Activated CD8-positive, alpha-beta memory T cell treated with anti-CD3 and anti-CD28 coated beads for 36 hours (primary cell): ENCODE results near the gene TERC. TPM values are rescaled to one million over a fixed set of nuclear protein-coding genes. Genes with fewer than 3 reads are reported as not detected.

Experiments
- CTCF ChIA-PET: fragments of 350-600 bp; sonication (Branson Sonifier 250); formaldehyde crosslinking; loops from one replicate; lab custom pipeline; 2021; ENCODE audit warnings: antibody characterized with exemption; lab: Charles Lee
- POLR2A ChIA-PET: fragments of 350-600 bp; sonication (Branson Sonifier 250); formaldehyde crosslinking; loops from one replicate; lab custom pipeline; 2021; ENCODE audit warnings: antibody characterized with exemption; lab: Charles Lee
- total RNA-seq, 2 experiments: library from RNA; stranded (reverse); gene quantifications; one replicate each; pipeline ENCODE4 v1.2.3, GENCODE V29; 2021

Gene TERC
- total RNA-seq, 2 experiments from 2014 or later, result 12.9 to 16.1 TPM

DNA sequence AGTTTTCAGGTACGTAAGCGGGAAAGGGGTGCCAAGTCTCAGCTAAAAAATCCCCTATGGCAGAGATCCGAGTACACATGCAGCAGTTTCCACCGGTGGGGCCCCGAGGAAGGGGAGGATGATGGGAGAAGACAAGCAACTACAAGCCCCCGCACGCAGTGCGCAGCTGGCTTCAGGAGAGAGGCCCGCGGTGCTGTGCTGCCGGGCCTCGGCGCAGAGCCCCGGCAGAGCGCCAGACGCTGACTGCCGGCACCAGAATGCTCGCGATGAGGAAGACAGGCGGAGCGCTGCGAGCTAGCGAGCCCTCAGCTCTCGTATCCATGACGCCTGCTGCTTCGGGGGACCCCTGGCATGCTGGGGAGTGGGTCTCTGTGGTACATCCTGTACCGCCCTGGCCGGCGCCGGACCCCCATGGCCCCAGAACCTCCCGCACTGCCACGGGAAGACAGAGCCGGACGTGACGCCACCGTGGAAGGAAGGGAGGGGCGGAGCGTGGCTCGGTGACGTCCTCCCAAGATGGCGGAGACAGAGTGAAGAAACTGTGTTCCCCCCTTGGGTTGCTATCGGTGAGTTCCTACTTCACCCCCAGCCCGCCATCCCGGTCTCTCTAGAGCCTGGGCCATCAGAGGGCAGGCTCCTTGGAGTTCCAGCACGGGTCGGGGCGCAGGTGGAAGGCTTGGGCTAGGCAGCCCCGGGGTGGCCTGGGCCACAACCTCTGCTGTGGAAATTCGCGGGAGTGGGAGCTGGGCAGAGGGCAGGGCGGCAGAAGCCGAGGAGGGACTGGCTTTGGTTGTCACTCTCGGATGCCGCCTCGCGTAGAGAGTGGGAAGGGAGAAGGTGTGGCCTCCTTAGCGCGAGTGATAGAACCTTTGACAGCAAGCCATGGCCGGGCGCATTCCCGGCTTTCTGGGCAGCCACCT lies 8.3 kb upstream of the TERC start, which contains the start of gene MYNN:
MYNN (plus strand) TSS at position 500 of the 920 bp plus-strand sequence. CDS start 900 bp downstream, outside the sequence.
- ChIA-PET CTCF (interaction anchor here (0.8 to 2.6 kb wide), 5 partner anchors 10 to 226 kb away, joined by 3 to 12 read pairs (median 4); partner anchors contain the start of genes LRRC34 and LRRIQ4), POLR2A (interaction anchor here (0.6 to 2.2 kb wide), 10 partner anchors 9 to 1718 kb away, joined by 3 to 16 read pairs (median 4); partner anchors contain the start of genes LRRC34, LRRIQ4, SEC62 and SKIL)

GRCh38 chr3:169772305-169772896 lies 7.5 kb upstream of the TERC start:
- POLR2A ChIA-PET, result interaction anchor here (0.6 to 2.2 kb wide), 8 partner anchors 8 to 1719 kb away, joined by 3 to 16 read pairs (median 5); partner anchors contain the start of genes LRRC34, LRRIQ4, SEC62 and TERC

GRCh38 chr3:169771497-169772304 lies 6.8 kb upstream of the TERC start:
- POLR2A ChIA-PET, result interaction anchor here (1.0 to 2.2 kb wide), 5 partner anchors 7 to 407 kb away, joined by 3 to 16 read pairs (median 12); partner anchors contain the start of genes LRRC34, LRRIQ4, SEC62 and TERC
- CTCF ChIA-PET, result interaction anchor here (0.7 to 2.6 kb wide), 5 partner anchors 8 to 194 kb away, joined by 3 to 12 read pairs (median 4); partner anchors contain the start of genes LRRC34 and LRRIQ4

More at GRCh38 chr3:169772305-169772896, 7.5 kb upstream of the TERC start:
- CTCF ChIA-PET, result interaction anchor here (0.8 to 2.6 kb wide), 4 partner anchors 9 to 193 kb away, joined by 3 to 12 read pairs (median 4); partner anchors contain the start of genes LRRC34 and LRRIQ4

DNA sequence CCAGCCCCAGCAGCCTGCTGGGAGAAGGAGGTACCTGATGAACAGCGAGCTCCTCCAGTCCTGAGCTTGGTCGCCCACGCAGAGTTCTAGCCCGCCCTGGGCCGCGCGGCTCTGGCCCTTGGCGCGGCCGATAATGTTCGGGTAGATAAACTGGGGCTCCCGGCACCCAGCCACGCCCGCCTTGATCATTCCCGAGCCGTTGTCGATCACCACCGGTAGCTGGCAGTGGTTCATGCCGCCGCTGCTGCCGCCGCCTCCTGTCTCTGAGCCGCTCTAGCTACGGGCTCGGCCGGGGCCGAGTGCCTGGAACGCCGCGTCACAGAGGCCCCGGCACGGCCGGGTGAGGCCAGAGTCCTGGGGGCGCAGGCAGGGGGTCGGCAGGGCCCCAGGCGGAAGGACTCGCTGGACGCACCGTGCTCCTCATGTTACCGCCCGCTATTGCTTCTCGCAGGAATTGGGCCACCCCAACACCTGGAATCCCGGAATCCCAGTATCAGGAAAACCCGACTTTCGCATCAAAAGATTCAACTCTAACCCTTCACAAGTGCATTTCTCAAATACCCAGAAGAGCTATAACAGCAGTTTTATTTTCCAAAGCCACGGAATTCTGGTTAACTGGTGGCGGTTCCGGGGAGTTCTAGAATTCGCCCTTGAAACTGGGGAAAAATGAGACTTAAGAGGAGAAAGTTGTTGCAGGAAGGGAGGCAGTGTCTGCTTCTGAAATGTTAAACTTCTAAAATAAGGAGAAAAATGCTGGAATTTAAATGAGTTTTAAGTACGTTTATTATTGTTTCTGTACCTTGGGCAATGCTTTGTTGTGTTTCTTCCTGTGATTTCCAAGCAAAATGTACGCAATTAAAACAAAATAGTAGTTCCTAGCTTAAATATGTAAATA lies 4.7 kb upstream of the TERC start, which contains the start of gene ACTRT3:
ACTRT3 (minus strand) TSS at position 275 of the 895 bp plus-strand sequence; CDS start at position 234, 41 bp downstream.
- POLR2A ChIA-PET, result interaction anchor here (0.6 to 0.9 kb wide), 2 partner anchors 197 to 263 kb away, joined by 3 read pairs; partner anchors contain the start of gene SEC62
- CTCF ChIA-PET, result no interaction called here

GRCh38 chr3:169764312-169764881 lies 463 bp downstream of the TERC start:
- POLR2A ChIA-PET, result interaction anchor here (0.6 to 2.2 kb wide), 3 partner anchors 9 to 1415 kb away, joined by 3 to 14 read pairs (median 4); partner anchors contain the start of gene MYNN
- CTCF ChIA-PET, result interaction anchor here (2.5 kb wide), 1 partner anchor 8 kb away, joined by 12 read pairs; the partner anchor contains the start of gene MYNN

- CTCF ChIA-PET, result no interaction called here
- POLR2A ChIA-PET, result no interaction called here
Observed at GRCh38 chr3:169760479-169760878, 4.4 kb downstream of the TERC start.

- POLR2A ChIA-PET, result interaction anchor here (0.6 to 0.8 kb wide), 3 partner anchors 13 to 192 kb away, joined by 3 to 5 read pairs (median 3); no protein-coding TSS in a partner anchor
- CTCF ChIA-PET, result interaction anchor here (0.8 to 1.0 kb wide), 2 partner anchors 9 to 14 kb away, joined by 3 read pairs; no protein-coding TSS in a partner anchor
Observed at GRCh38 chr3:169759256-169759655, 5.6 kb downstream of the TERC start.

GRCh38 chr3:169758359-169758994 lies 6.4 kb downstream of the TERC start:
- ChIA-PET CTCF (no interaction called here), POLR2A (interaction anchor here (0.7 to 0.8 kb wide), 2 partner anchors 12 to 15 kb away, joined by 3 read pairs; no protein-coding TSS in a partner anchor)

DNA sequence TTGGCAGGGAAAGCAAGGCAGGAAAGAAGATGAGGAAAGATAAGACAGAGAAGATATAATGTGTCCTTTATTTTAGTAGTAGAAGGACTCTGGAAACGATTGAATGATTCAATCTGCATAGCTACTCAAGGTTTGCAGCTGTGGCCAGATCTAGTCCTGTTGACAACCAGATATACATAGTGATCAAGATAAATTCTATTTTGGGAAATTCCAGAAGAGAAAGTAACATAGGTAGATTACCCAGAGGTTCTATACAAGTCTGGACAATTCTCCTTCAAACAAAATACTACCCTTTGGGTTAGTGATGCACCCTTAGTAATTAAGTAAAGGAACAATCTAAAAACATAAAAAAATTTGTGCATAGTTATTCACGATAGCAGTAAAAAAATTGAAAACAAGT lies 9.4 kb downstream of the TERC start:
- POLR2A ChIA-PET, result no interaction called here
- CTCF ChIA-PET, result no interaction called here

- ChIA-PET CTCF (no interaction called here), POLR2A (interaction anchor here (0.6 kb wide), 1 partner anchor 566 kb away, joined by 3 read pairs; no protein-coding TSS in a partner anchor)
Observed at GRCh38 chr3:169754711-169755110, 10.1 kb downstream of the TERC start.

DNA sequence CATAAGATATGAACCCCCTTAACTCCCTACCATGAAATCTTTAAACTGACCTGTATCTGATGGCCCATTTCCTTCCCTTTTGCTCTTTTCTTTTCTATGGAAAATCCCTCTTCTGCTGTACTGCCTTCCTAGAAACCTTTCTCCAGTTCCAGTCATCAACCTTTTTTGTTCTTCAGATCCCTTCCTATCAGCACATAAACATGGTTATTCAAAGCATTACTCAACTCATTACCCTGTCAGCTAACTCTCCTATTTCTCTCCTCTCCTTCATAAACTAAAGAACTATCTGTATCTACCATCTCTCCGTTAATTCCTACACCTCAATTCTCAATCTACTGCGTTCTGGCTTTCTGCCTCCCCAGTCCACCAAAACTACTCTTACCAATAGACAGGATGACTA lies 13.0 kb downstream of the TERC start:
- ChIA-PET CTCF (interaction anchor here (1.2 kb wide), 1 partner anchor 21 kb away, joined by 3 read pairs; no protein-coding TSS in a partner anchor), POLR2A (no interaction called here)

DNA sequence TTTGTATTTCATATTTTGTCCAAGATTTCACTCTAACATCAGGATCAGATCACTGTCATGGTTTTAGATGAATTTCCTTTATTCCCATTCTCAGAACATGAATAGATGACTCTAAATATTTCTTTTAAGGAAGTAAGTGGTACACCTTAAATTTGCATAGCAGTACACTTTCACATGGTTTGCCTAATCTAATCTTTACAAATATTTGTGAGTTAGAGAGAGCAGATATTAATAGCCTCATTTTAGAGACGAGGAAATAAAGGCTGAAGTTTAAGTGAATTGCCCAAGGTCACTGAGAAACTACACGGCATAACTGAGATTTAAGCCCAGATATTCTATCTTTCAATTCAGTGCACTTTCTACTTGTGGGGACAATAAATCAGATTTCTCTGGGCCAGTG lies 14.2 kb downstream of the TERC start:
- POLR2A ChIA-PET, result no interaction called here

DNA sequence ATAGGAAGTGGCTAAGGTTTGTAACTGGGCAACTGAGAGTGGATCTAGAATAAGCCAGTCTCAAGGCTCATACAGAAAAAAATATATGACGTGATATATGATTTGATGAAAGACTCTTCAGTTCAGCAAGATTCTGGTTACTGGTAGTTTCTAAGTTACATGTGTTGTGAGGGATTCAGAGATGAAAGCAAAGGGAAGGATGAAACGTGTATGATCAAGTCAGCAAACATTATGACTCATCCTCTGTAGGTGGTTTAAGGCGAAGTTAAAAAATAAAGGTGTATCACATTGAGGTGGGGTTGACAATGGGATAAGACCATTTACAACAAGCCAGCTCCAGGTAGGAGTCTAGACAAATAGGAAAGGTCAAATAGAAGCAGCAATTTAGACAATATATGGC lies 16.2 kb downstream of the TERC start:
- CTCF ChIA-PET, result no interaction called here
- POLR2A ChIA-PET, result no interaction called here

More for the DNA sequence above, 14.2 kb downstream of the TERC start:
- CTCF ChIA-PET, result no interaction called here

- CTCF ChIA-PET, result no interaction called here
- POLR2A ChIA-PET, result no interaction called here
Observed at GRCh38 chr3:169746924-169747323, 17.9 kb downstream of the TERC start.

DNA sequence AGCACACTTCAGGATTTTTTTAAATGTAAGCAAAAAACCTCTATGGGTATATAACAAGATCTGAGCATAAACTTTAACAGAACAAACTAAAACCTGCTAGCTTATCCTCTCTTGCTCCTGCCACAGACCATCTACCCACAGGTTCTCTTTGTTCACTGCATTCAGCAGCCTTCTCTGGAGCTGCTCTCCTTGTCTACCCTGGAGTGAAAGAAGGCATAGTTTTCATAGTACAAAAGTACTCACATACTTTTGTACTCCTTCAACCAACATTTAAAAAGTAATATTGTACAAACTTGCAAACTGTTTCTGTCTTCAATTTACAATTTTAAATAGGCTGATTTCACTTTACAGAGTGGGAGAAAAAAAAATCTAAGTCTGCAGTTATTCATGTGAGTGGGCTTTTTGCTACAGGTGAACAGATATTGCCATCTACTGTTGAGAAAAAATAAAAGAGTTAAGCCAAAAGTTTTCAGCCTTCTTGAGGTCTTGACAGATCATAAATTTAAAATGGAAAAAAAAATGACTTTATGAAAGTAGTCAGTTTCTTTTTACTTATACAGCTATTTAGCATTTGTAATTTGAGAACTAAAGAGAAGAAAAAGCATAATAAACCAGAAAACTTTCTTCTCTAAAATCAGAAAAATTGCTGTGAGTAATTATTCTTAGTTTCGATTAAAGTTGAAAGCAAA lies 20.4 kb downstream of the TERC start:
- ChIA-PET POLR2A (no interaction called here), CTCF (interaction anchor here (1.1 to 1.4 kb wide), 2 partner anchors 15 to 595 kb away, joined by 3 read pairs; no protein-coding TSS in a partner anchor)
